Measurements from ENCODE around the gene DMBT1.

DMBT1 gene

GRCh38 chr10:122678266-122678665 lies 117.7 kb downstream of the DMBT1 start:
- DNase-seq, result no peak

- no peak for DNase-seq
Measured at GRCh38 chr10:122682522-122682921, 122.0 kb downstream of the DMBT1 start.

DNA sequence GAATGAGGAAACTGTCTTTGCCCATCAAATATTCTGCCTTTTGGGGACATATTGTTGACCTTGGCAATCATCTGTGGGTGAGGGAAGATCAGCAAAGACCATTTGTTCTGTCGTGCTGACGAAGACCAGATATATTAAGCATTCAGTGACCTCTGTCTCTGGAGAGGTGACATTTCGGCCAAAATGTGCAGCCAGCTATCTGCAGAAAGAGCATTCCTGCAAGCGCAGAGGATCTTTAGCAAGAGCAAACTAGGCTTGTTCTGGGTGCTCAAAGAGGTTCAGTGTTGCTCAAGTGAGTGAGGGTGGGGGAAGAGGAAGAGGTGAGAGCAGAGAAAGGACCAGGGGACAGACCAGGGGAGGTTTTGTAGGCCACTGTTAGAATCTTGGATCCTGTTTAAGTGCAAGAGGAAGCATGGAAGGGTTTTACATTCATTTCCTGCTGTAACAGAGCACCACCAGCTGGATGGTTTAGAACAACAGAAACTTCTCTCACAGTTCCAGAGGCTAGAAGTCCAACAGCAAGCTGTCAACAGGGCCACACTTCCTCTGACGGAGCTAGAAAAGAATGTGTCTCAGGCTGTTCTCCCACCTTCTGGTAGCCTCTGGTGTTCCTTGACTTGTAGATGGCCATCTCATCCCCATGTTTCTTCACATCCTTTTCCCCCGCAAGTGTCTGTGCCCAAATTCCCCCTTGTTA lies 127.9 kb downstream of the DMBT1 start:
- DNase-seq, result no peak

DNA sequence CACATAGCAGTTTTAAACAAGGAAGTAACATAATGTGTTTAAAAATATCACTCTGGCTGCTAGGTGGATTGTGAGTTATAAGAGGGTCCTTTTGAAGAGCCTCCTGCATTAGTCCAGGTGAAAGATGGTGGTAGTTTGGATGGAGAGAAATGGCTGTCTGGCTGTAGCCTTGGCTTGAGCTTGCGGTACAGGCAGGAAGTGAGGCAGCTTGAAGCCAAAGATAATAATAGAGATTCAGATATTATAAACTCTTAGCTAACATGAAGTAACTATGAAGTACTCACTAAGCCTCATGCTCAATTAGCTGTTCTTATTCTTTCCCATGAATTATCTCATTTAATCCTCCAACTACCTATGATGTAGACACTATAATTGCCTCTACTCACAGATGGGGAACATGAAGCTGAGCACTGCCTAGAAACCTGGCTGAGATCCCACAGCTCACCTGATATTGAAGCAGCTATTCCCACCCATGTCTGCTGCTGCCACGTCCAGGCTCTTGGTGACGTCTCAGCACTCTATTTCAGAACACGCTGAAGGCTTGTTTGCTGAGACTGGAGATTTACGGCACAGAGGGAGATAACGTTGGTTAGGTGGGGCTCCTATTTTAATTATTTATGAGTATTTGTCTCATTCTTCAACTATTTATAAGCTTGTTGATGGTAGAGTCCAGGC lies 128.7 kb downstream of the DMBT1 start:
- no peak for DNase-seq

- DNase-seq, result no peak
Measured at GRCh38 chr10:122692744-122693143, 132.2 kb downstream of the DMBT1 start.

All from T1000 (cell line).